ENCODE results near the gene PTK7.

DNA sequence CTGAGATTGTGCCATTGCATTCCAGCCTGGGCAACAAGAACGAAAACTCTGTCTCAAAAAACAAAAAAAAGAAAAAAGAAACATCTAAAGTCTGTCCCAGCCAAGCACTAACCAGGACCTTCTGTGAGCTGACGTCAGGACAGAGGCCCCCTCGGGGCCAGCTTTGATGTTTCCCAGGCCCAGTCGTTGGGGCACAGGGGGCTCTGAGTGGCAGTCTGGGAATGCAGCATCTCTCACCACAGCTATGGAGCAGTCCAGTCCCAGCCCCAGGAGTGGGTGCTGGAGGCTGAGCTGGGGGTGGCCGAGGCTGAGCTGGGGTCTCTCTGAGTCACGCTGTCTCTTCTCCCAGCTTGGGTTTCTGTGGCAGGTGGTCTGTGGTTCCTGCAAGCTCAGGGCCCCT lies 49.0 kb downstream of the PTK7 start:
- TF ChIP-seq, protein P1, sequence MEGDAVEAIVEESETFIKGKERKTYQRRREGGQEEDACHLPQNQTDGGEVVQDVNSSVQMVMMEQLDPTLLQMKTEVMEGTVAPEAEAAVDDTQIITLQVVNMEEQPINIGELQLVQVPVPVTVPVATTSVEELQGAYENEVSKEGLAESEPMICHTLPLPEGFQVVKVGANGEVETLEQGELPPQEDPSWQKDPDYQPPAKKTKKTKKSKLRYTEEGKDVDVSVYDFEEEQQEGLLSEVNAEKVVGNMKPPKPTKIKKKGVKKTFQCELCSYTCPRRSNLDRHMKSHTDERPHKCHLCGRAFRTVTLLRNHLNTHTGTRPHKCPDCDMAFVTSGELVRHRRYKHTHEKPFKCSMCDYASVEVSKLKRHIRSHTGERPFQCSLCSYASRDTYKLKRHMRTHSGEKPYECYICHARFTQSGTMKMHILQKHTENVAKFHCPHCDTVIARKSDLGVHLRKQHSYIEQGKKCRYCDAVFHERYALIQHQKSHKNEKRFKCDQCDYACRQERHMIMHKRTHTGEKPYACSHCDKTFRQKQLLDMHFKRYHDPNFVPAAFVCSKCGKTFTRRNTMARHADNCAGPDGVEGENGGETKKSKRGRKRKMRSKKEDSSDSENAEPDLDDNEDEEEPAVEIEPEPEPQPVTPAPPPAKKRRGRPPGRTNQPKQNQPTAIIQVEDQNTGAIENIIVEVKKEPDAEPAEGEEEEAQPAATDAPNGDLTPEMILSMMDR (IDR thresholded peaks at IDR 0.05) = no peak
- TF ChIP-seq ZNF263 (CRISPR knock-in tag; IDR thresholded peaks at IDR 0.05; ENCODE audit: low read depth) (no peak), USF2 (CRISPR knock-in tag; IDR thresholded peaks at IDR 0.05) (no peak), SMAD3 (CRISPR knock-in tag; IDR thresholded peaks at IDR 0.05; ENCODE audit: borderline replicate concordance) (no peak), NR1H2 (CRISPR knock-in tag; IDR thresholded peaks at IDR 0.05) (no peak), IRF1 (CRISPR knock-in tag; IDR thresholded peaks at IDR 0.05) (no peak), PRRX2 (CRISPR knock-in tag; IDR thresholded peaks at IDR 0.05) (no peak), TP53 (CRISPR knock-in tag; IDR thresholded peaks at IDR 0.05) (no peak)
- TF ChIP-seq, protein P2, sequence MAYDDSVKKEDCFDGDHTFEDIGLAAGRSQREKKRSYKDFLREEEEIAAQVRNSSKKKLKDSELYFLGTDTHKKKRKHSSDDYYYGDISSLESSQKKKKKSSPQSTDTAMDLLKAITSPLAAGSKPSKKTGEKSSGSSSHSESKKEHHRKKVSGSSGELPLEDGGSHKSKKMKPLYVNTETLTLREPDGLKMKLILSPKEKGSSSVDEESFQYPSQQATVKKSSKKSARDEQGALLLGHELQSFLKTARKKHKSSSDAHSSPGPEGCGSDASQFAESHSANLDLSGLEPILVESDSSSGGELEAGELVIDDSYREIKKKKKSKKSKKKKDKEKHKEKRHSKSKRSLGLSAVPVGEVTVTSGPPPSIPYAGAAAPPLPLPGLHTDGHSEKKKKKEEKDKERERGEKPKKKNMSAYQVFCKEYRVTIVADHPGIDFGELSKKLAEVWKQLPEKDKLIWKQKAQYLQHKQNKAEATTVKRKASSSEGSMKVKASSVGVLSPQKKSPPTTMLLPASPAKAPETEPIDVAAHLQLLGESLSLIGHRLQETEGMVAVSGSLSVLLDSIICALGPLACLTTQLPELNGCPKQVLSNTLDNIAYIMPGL (CRISPR knock-in tag; IDR thresholded peaks at IDR 0.05) = no peak
- TF ChIP-seq, protein P3, sequence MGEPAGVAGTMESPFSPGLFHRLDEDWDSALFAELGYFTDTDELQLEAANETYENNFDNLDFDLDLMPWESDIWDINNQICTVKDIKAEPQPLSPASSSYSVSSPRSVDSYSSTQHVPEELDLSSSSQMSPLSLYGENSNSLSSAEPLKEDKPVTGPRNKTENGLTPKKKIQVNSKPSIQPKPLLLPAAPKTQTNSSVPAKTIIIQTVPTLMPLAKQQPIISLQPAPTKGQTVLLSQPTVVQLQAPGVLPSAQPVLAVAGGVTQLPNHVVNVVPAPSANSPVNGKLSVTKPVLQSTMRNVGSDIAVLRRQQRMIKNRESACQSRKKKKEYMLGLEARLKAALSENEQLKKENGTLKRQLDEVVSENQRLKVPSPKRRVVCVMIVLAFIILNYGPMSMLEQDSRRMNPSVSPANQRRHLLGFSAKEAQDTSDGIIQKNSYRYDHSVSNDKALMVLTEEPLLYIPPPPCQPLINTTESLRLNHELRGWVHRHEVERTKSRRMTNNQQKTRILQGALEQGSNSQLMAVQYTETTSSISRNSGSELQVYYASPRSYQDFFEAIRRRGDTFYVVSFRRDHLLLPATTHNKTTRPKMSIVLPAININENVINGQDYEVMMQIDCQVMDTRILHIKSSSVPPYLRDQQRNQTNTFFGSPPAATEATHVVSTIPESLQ (CRISPR knock-in tag; IDR thresholded peaks at IDR 0.05) = no peak
- TF ChIP-seq, protein P4, sequence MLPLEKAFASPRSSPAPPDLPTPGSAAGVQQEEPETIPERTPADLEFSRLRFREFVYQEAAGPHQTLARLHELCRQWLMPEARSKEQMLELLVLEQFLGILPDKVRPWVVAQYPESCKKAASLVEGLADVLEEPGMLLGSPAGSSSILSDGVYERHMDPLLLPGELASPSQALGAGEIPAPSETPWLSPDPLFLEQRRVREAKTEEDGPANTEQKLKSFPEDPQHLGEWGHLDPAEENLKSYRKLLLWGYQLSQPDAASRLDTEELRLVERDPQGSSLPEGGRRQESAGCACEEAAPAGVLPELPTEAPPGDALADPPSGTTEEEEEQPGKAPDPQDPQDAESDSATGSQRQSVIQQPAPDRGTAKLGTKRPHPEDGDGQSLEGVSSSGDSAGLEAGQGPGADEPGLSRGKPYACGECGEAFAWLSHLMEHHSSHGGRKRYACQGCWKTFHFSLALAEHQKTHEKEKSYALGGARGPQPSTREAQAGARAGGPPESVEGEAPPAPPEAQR (CRISPR knock-in tag; IDR thresholded peaks at IDR 0.05) = no peak
- TF ChIP-seq, protein P5, sequence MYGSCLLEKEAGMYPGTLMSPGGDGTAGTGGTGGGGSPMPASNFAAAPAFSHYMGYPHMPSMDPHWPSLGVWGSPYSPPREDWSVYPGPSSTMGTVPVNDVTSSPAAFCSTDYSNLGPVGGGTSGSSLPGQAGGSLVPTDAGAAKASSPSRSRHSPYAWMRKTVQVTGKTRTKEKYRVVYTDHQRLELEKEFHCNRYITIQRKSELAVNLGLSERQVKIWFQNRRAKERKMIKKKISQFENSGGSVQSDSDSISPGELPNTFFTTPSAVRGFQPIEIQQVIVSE (CRISPR knock-in tag; IDR thresholded peaks at IDR 0.05; ENCODE audit: borderline replicate concordance) = no peak

Data from WTC11 (cell line).